H9 (cell line): ENCODE measurements around the gene FLT3LG. TPM values are rescaled to one million over a fixed set of nuclear protein-coding genes. Genes with fewer than 3 reads are reported as not detected.

Source experiments
- DNase-seq: peaks from one replicate; pipeline ENCODE4 v3.0.0-alpha.2; 2017
- H2AFZ ChIP-seq: one replicate; pipeline ENCODE4 v1.6.1; 2013; ENCODE audit warnings: mild to moderate bottlenecking, low read length, control low read depth, moderate library complexity
- H2AK5ac ChIP-seq: 2 replicates; pipeline ENCODE4 v1.6.1; 2013; ENCODE audit warnings: low read length, control low read depth, mixed read lengths; ENCODE audit not compliant: insufficient read length
- H2BK120ac ChIP-seq: one replicate; pipeline ENCODE4 v1.6.1; 2013; ENCODE audit warnings: low read depth, mild to moderate bottlenecking, low read length, control low read depth, inconsistent platforms; ENCODE audit not compliant: poor library complexity, severe bottlenecking
- H2BK12ac ChIP-seq: 2 replicates; pipeline ENCODE4 v1.6.1; 2013; ENCODE audit warnings: low read length, control low read depth, mixed read lengths, low read depth; ENCODE audit not compliant: insufficient read length
- H2BK15ac ChIP-seq: 2 replicates; pipeline ENCODE4 v1.6.1; 2013; ENCODE audit warnings: low read depth, low read length, control low read depth
- H2BK20ac ChIP-seq: one replicate; pipeline ENCODE4 v1.6.1; 2013; ENCODE audit warnings: low read depth, mild to moderate bottlenecking, low read length, control low read depth, inconsistent platforms; ENCODE audit not compliant: poor library complexity, severe bottlenecking
- H2BK5ac ChIP-seq: 2 replicates; pipeline ENCODE4 v1.6.1; 2013; ENCODE audit warnings: low read length, control low read depth, mixed read lengths; ENCODE audit not compliant: insufficient read length
- H3K14ac ChIP-seq: 2 replicates; pipeline ENCODE4 v1.6.1; 2013; ENCODE audit warnings: low read length, control low read depth; ENCODE audit not compliant: insufficient read depth
- H3K18ac ChIP-seq: 2 replicates; pipeline ENCODE4 v1.6.1; 2013; ENCODE audit warnings: low read depth, mild to moderate bottlenecking, mixed read lengths, low read length, control low read depth; ENCODE audit not compliant: insufficient read length
- H3K23ac ChIP-seq: 2 replicates; pipeline ENCODE4 v1.6.1; 2013; ENCODE audit warnings: low read length, control low read depth, mixed read lengths, low read depth; ENCODE audit not compliant: insufficient read length
- H3K23me2 ChIP-seq: 2 replicates; pipeline ENCODE4 v1.6.1; 2013; ENCODE audit warnings: low read depth, mild to moderate bottlenecking, mixed read lengths, low read length, control low read depth; ENCODE audit not compliant: insufficient read length, poor library complexity, severe bottlenecking
- H3K27ac ChIP-seq: 2 replicates; pipeline ENCODE4 v1.5.1; 2013; ENCODE audit warnings: low read length, control low read depth, mixed read lengths, low read depth; ENCODE audit not compliant: insufficient read length
- H3K27me3 ChIP-seq: 2 replicates; pipeline ENCODE4 v1.6.1; 2013; ENCODE audit warnings: low read length, control low read depth, inconsistent platforms; ENCODE audit not compliant: insufficient read depth
- H3K4ac ChIP-seq: 2 replicates; pipeline ENCODE4 v1.6.1; 2013; ENCODE audit warnings: low read depth, mild to moderate bottlenecking, control low read depth, inconsistent platforms, low read length, moderate library complexity
- H3K4me1 ChIP-seq: 2 replicates; pipeline ENCODE4 v1.6.1; 2013; ENCODE audit warnings: low read length, control low read depth, inconsistent platforms; ENCODE audit not compliant: insufficient read depth
- H3K4me2 ChIP-seq: 2 replicates; pipeline ENCODE4 v1.6.1; 2013; ENCODE audit warnings: low read length, control low read depth, mixed read lengths; ENCODE audit not compliant: insufficient read length, insufficient read depth
- H3K56ac ChIP-seq: 2 replicates; pipeline ENCODE4 v1.6.1; 2013; ENCODE audit warnings: low read depth, mild to moderate bottlenecking, mixed read lengths, low read length, control low read depth; ENCODE audit not compliant: insufficient read length
- H3K79me1 ChIP-seq: 2 replicates; pipeline ENCODE4 v1.6.1; 2013; ENCODE audit warnings: low read depth, mild to moderate bottlenecking, moderate library complexity, low read length, control low read depth, inconsistent platforms; ENCODE audit not compliant: insufficient read depth, poor library complexity, severe bottlenecking
- H3K79me2 ChIP-seq: 2 replicates; pipeline ENCODE4 v1.6.1; 2013; ENCODE audit warnings: low read length, control low read depth, inconsistent platforms; ENCODE audit not compliant: insufficient read depth
- H3K9ac ChIP-seq: 2 replicates; pipeline ENCODE4 v1.6.1; 2013; ENCODE audit warnings: low read length, control low read depth, mixed read lengths; ENCODE audit not compliant: insufficient read length; ENCODE audit errors: extremely low read depth
- H3K9me3 ChIP-seq: one replicate; pipeline ENCODE4 v1.6.1; 2013; ENCODE audit warnings: low read depth, low read length, inconsistent platforms; ENCODE audit not compliant: control insufficient read depth
- H3T11ph ChIP-seq: one replicate; pipeline ENCODE4 v1.6.1; 2013; ENCODE audit warnings: mild to moderate bottlenecking, low read length, control low read depth, inconsistent platforms
- H4K20me1 ChIP-seq: one replicate; pipeline ENCODE4 v1.6.1; 2013; ENCODE audit not compliant: control insufficient read depth, insufficient read length, insufficient read depth
- H4K5ac ChIP-seq: 2 replicates; pipeline ENCODE4 v1.6.1; 2013; ENCODE audit warnings: low read depth, mild to moderate bottlenecking, mixed read lengths, low read length, control low read depth; ENCODE audit not compliant: insufficient read length
- H4K8ac ChIP-seq: replicated peaks from 2 replicates; pipeline ENCODE4 v1.6.1; 2013; ENCODE audit warnings: low read length, control low read depth, mixed read lengths, low read depth; ENCODE audit not compliant: insufficient read length
- H4K91ac ChIP-seq: 2 replicates; pipeline ENCODE4 v1.6.1; 2013; ENCODE audit warnings: low read depth, mild to moderate bottlenecking, moderate library complexity, mixed read lengths, low read length, control low read depth; ENCODE audit not compliant: insufficient read length
- H3K27ac Mint-ChIP-seq, 3 experiments: 2 replicates in 2 of 3; 3 replicates in 1 of 3; pipeline ENCODE4 v1.8.0; 2020 to 2021; ENCODE audit warnings: mixed read lengths in 3 of 3, mild to moderate bottlenecking in 1 of 3, moderate library complexity in 1 of 3
- H3K27me3 Mint-ChIP-seq: 2 replicates; pipeline ENCODE4 v1.8.0; 2021; ENCODE audit warnings: low read depth, mild to moderate bottlenecking, moderate library complexity, mixed read lengths
- H3K36me3 Mint-ChIP-seq, 3 experiments: 2 replicates in 2 of 3; 3 replicates in 1 of 3; pipeline ENCODE4 v1.8.0; 2020 to 2021; ENCODE audit warnings: low read depth in 3 of 3, mixed read lengths in 3 of 3; ENCODE audit not compliant: insufficient read depth in 1 of 3
- H3K4me1 Mint-ChIP-seq, 2 experiments: 2 replicates each; pipeline ENCODE4 v1.8.0; 2020; ENCODE audit warnings: mixed read lengths in 2 of 2
- H3K4me3 Mint-ChIP-seq, 2 experiments: 2 replicates in 1 of 2; 3 replicates in 1 of 2; pipeline ENCODE4 v1.8.0; 2020 to 2021; ENCODE audit warnings: mild to moderate bottlenecking in 2 of 2, mixed read lengths in 2 of 2, moderate library complexity in 1 of 2
- H3K9me3 Mint-ChIP-seq, 2 experiments: 2 replicates in 1 of 2; 3 replicates in 1 of 2; pipeline ENCODE4 v1.8.0; 2020; ENCODE audit warnings: mild to moderate bottlenecking in 2 of 2, mixed read lengths in 2 of 2, moderate library complexity in 1 of 2
- CTCF ChIP-seq: fragments of 200-600 bp; sonication (generic); conservative IDR thresholded peaks from 3 replicates; pipeline ENCODE4 v1.8.0; 2021; ENCODE audit warnings: antibody characterized with exemption, mild to moderate bottlenecking
- WGBS: extraction: QIAGEN DNeasy Blood & Tissue Kit; methylation state at CpG from one replicate; pipeline ENCODE4 v1.1.7; 2013; ENCODE audit warnings: missing lambda C conversion rate, low lambda C conversion rate, mixed read lengths; ENCODE audit not compliant: insufficient read length; ENCODE audit errors: extremely low coverage; 5-methylcytosine and 5-hydroxymethylcytosine counted together
- total RNA-seq: library from RNA; stranded (reverse); gene quantifications from 2 replicates; pipeline ENCODE4 v1.2.1, GENCODE V29; 2021

FLT3LG gene
- total RNA-seq, 1 experiment from 2014 or later, result 2.1 TPM

- no peak for DNase-seq
- H3K9me3 Mint-ChIP-seq, result peaks cover under 1 to 4% of the 10 kb centered on the region in 2 experiments; a peak in 2 of 5 replicates
- H2BK5ac ChIP-seq, result no peak overlapping the region
- H3K27ac ChIP-seq, result no peak overlapping the region
- H2BK12ac ChIP-seq, result no peak overlapping the region
- no peak overlapping the region for H4K91ac ChIP-seq
- H4K8ac ChIP-seq, result no peak overlapping the region
- WGBS, result no CpG with 5 or more reads among the region's 8 CpGs
- H2BK15ac ChIP-seq, result no peak overlapping the region
- H3K27me3 ChIP-seq, result peaks cover 36% of the 10 kb centered on the region; the same call in 1 of the 2 replicates
- peak overlapping the region; percentile 21 for H3K4me2 ChIP-seq
- H3K4ac ChIP-seq, result no peak overlapping the region
- peaks cover 19% of the 10 kb centered on the region for H3K23me2 ChIP-seq
- no peaks in the 10 kb centered on the region for H3K9me3 ChIP-seq
- H3K27me3 Mint-ChIP-seq, result peaks cover 90% of the 10 kb centered on the region
- H3T11ph ChIP-seq, result no peak overlapping the region
- H2BK120ac ChIP-seq, result no peak overlapping the region
- H3K4me1 ChIP-seq, result no peaks in the 10 kb centered on the region
- no peaks in the 10 kb centered on the region for H3K79me1 ChIP-seq
- no peak overlapping the region for H4K5ac ChIP-seq
- no peak overlapping the region for H3K23ac ChIP-seq
- no peak overlapping the region for H3K56ac ChIP-seq
- no peak overlapping the region for H3K4me3 Mint-ChIP-seq
- H2AK5ac ChIP-seq, result no peak overlapping the region
- H3K79me2 ChIP-seq, result no peaks in the 10 kb centered on the region
- H3K36me3 Mint-ChIP-seq, result peaks cover under 1 to 5% (median 1%) of the 10 kb centered on the region in 3 experiments; a peak in 4 of 7 replicates
- no peak for TF ChIP-seq CTCF
- no peak overlapping the region for H3K18ac ChIP-seq
- H2BK20ac ChIP-seq, result no peak overlapping the region
- no peak overlapping the region for H2AFZ ChIP-seq
- no peak overlapping the region for H3K9ac ChIP-seq
- no peak overlapping the region for H3K27ac Mint-ChIP-seq
- peaks cover 28 to 65% of the 10 kb centered on the region in 2 experiments for H3K4me1 Mint-ChIP-seq
- H3K14ac ChIP-seq, result no peak overlapping the region
- no peaks in the 10 kb centered on the region for H4K20me1 ChIP-seq
Measured at GRCh38 chr19:49437231-49437630, 36.8 kb upstream of the FLT3LG start.
